ENCODE data around the gene TNS1. TPM values are rescaled to one million over a fixed set of nuclear protein-coding genes. Genes with fewer than 3 reads are reported as not detected.

The TNS1 gene
- total RNA-seq, 2 donors from 2014 or later, result 20.6 to 164 TPM

GRCh38 chr2:217868911-217869334 is 133.9 kb downstream of the TNS1 start:
- Histone ChIP-seq H3K36me3 (no peaks in the 10 kb centered on the region), H3K4me1 (no peaks in the 10 kb centered on the region), H3K27me3 (no peaks in the 10 kb centered on the region), H3K4me3 (no peak overlapping the region), H3K9me3 (no peaks in the 10 kb centered on the region), H3K27ac (no peak overlapping the region), H3K9ac (ENCODE audit: low read depth in 2 of 2, low read length in 2 of 2) (no peak overlapping the region)
- no peak for DNase-seq
- intact Hi-C loops (cut with DNase I), result no loop called here
- no peak for TF ChIP-seq CTCF (IDR thresholded peaks at IDR 0.05)

GRCh38 chr2:217868265-217868892 is 134.4 kb downstream of the TNS1 start:
- Histone ChIP-seq H3K27me3 (no peaks in the 10 kb centered on the region), H3K4me3 (no peak overlapping the region), H3K27ac (no peak overlapping the region), H3K36me3 (no peaks in the 10 kb centered on the region), H3K4me1 (no peaks in the 10 kb centered on the region), H3K9me3 (no peaks in the 10 kb centered on the region), H3K9ac (ENCODE audit: low read depth in 2 of 2, low read length in 2 of 2) (no peak overlapping the region)
- intact Hi-C loops (cut with DNase I), result no loop called here
- TF ChIP-seq CTCF (IDR thresholded peaks at IDR 0.05), result no peak
- no peak for DNase-seq

GRCh38 chr2:217866457-217866856 is 136.3 kb downstream of the TNS1 start:
- Histone ChIP-seq H3K4me1 (no peaks in the 10 kb centered on the region), H3K27me3 (no peaks in the 10 kb centered on the region), H3K36me3 (no peaks in the 10 kb centered on the region), H3K9me3 (no peaks in the 10 kb centered on the region), H3K9ac (ENCODE audit: low read depth in 2 of 2, low read length in 2 of 2) (no peak overlapping the region), H3K27ac (no peak overlapping the region), H3K4me3 (no peak overlapping the region)
- intact Hi-C loops (cut with DNase I), result no loop called here
- no peak for DNase-seq
- TF ChIP-seq CTCF (IDR thresholded peaks at IDR 0.05), result no peak

- intact Hi-C loops (cut with DNase I), result no loop called here
- TF ChIP-seq CTCF (IDR thresholded peaks at IDR 0.05), result no peak
- H3K27ac ChIP-seq, result no peak overlapping the region
Observed at GRCh38 chr2:217864963-217865772, 137.6 kb downstream of the TNS1 start.

GRCh38 chr2:217863883-217864282 is 138.9 kb downstream of the TNS1 start:
- H3K4me1 ChIP-seq, result no peaks in the 10 kb centered on the region
- intact Hi-C loops (cut with DNase I), result no loop called here
- H3K27ac ChIP-seq, result no peak overlapping the region

More at GRCh38 chr2:217864963-217865772, 137.6 kb downstream of the TNS1 start:
- no peak overlapping the region for H3K4me3 ChIP-seq
- H3K36me3 ChIP-seq, result no peaks in the 10 kb centered on the region
- no peak overlapping the region for H3K9ac ChIP-seq (ENCODE audit: low read depth in 2 of 2, low read length in 2 of 2)
- H3K27me3 ChIP-seq, result no peaks in the 10 kb centered on the region
- no peaks in the 10 kb centered on the region for H3K9me3 ChIP-seq
- no peaks in the 10 kb centered on the region for H3K4me1 ChIP-seq
- no peak for DNase-seq

More at GRCh38 chr2:217863883-217864282, 138.9 kb downstream of the TNS1 start:
- Histone ChIP-seq H3K9ac (ENCODE audit: low read depth in 2 of 2, low read length in 2 of 2) (no peak overlapping the region), H3K36me3 (no peaks in the 10 kb centered on the region), H3K9me3 (no peaks in the 10 kb centered on the region), H3K4me3 (no peak overlapping the region), H3K27me3 (no peaks in the 10 kb centered on the region)
- TF ChIP-seq CTCF (IDR thresholded peaks at IDR 0.05), result no peak
- no peak for DNase-seq

All from colonic mucosa (tissue), 4 donors.